GM12878 (cell line): Measurements from ENCODE around the gene USP16. TPM values are rescaled to one million over a fixed set of nuclear protein-coding genes. Genes with fewer than 3 reads are reported as not detected.

Experiments
- BCL3 ChIP-seq: IDR thresholded peaks from 2 replicates; pipeline ENCODE4 v1.6.1; 2011; ENCODE audit warnings: borderline replicate concordance, low read depth, mild to moderate bottlenecking, moderate library complexity, low read length; ENCODE audit not compliant: insufficient read depth, poor library complexity, severe bottlenecking
- CHD4 ChIP-seq: fragments of 200-600 bp; sonication (generic); IDR thresholded peaks from 2 replicates; pipeline ENCODE4 v1.6.1; 2016; ENCODE audit warnings: mild to moderate bottlenecking
- CTCF ChIP-seq, 3 experiments: IDR thresholded peaks in 2 of 3; conservative IDR thresholded peaks in 1 of 3; 2 replicates each; pipeline ENCODE4 v1.5.1; 2011; ENCODE audit warnings: low read depth in 3 of 3, low read length in 3 of 3, mild to moderate bottlenecking in 3 of 3, control low read depth in 2 of 3, moderate library complexity in 2 of 3, inconsistent platforms in 1 of 3, mixed read lengths in 1 of 3; ENCODE audit not compliant: control insufficient read depth in 2 of 3, insufficient read depth in 1 of 3; ENCODE audit errors: extremely low read depth in 1 of 3
- IKZF1 ChIP-seq: fragments of 450-650 bp; conservative IDR thresholded peaks from 2 replicates; pipeline ENCODE4 v1.6.1; 2017; ENCODE audit warnings: antibody characterized with exemption, mild to moderate bottlenecking
- IKZF2 ChIP-seq, 2 experiments: fragments of 450-650 bp; IDR thresholded peaks; 2 replicates each; pipeline ENCODE4 v1.6.1; 2017; ENCODE audit warnings: mild to moderate bottlenecking in 2 of 2, moderate library complexity in 2 of 2
- POLR2A ChIP-seq: IDR thresholded peaks from 2 replicates; pipeline ENCODE4 v1.6.1; 2011; ENCODE audit warnings: low read depth, mild to moderate bottlenecking, low read length
- SP1 ChIP-seq: IDR thresholded peaks from one replicate; pipeline ENCODE4 v1.6.1; 2011; ENCODE audit warnings: low read depth, low read length
- SUPT20H ChIP-seq: IDR thresholded peaks from 2 replicates; pipeline ENCODE4 v1.6.1; 2011; ENCODE audit warnings: low read depth, mild to moderate bottlenecking, low read length, moderate library complexity, borderline replicate concordance; ENCODE audit not compliant: control insufficient read depth
- WRNIP1 ChIP-seq: IDR thresholded peaks from 2 replicates; pipeline ENCODE4 v1.6.1; 2011; ENCODE audit warnings: low read depth, low read length, improper control_type of control experiment, borderline replicate concordance
- ZBTB40 ChIP-seq: fragments of 450-650 bp; IDR thresholded peaks from 2 replicates; pipeline ENCODE4 v1.6.1; 2016; ENCODE audit warnings: mild to moderate bottlenecking, moderate library complexity, borderline replicate concordance
- ZNF592 ChIP-seq: fragments of 450-650 bp; IDR thresholded peaks from 2 replicates; pipeline ENCODE4 v1.6.1; 2017; ENCODE audit warnings: mild to moderate bottlenecking, moderate library complexity
- ZNF687 ChIP-seq: fragments of 450-650 bp; IDR thresholded peaks from 2 replicates; pipeline ENCODE4 v1.6.1; 2017; ENCODE audit warnings: mild to moderate bottlenecking, moderate library complexity
- polyA plus RNA-seq, 11 experiments: library from polyadenylated mRNA; depleted of rRNA in 4 of 11; unstranded in 6 of 11; stranded (reverse) in 5 of 11; fragments of >200 nt; fragmentation: Nextera tagmentation in 4 of 11; fragmentation: Illumina TruSeq in 1 of 11; extraction: Ambion mirVana in 4 of 11; extraction: Trizol in 1 of 11; gene quantifications; 1 replicate in 1 of 11; 2 replicates in 10 of 11; pipeline versions ENCODE4 v1.2.1 to v1.2.3, GENCODE V29; 2011 to 2016; ENCODE audit warnings: inconsistent platforms in 2 of 11, missing spikeins in 2 of 11, low read depth in 1 of 11
- total RNA-seq, 4 experiments: library from RNA; depleted of rRNA in 3 of 4; stranded (reverse); fragments of >200 nt in 3 of 4; fragmentation: Illumina TruSeq in 1 of 4; extraction: Trizol in 1 of 4; gene quantifications; 2 replicates each; pipeline versions ENCODE4 v1.2.1 to v1.2.3, GENCODE V29; 2013 to 2021

The USP16 gene
- total and polyA plus RNA-seq, 10 of the 15 experiments (the other 5 are each of a cell fraction or from before 2014, with no cell fraction given) = 29.5 to 68.7 (median 52.3) TPM

GRCh38 chr21:29073222-29074006, 48.9 kb downstream of the USP16 start, which contains the start of gene CCT8 (continued):
- peak; percentile 44 for TF ChIP-seq ZNF687
- peak in 1 of 2 experiments; percentile 48; a peak in 3 of 4 replicates for TF ChIP-seq IKZF2 (IDR thresholded peaks at IDR 0.05)
- TF ChIP-seq ZBTB40 = peak; percentile 65; the same call in 1 of the 2 replicates
- no peak for TF ChIP-seq CHD4
- TF ChIP-seq CTCF (IDR thresholded peaks at IDR 0.05 in 2 of 3, conservative IDR thresholded peaks at IDR 0.05 in 1 of 3; ENCODE audit: control insufficient read depth in 2 of 3, extremely low read depth in 1 of 3, insufficient read depth in 1 of 3, low read depth in 3 of 3, low read length in 3 of 3) = no peak
- peak; percentile 89 for TF ChIP-seq IKZF1
- no peak for TF ChIP-seq SUPT20H
- TF ChIP-seq SP1 = peak; percentile 74
- no peak for TF ChIP-seq WRNIP1
- no peak for TF ChIP-seq ZNF592
- no peak for TF ChIP-seq BCL3
- TF ChIP-seq POLR2A = peak; percentile 100
